Measurements from ENCODE around the gene OGFOD3.
A peak's percentile ranks its signal among the peaks of the same experiment; 100 is the strongest.

The OGFOD3 gene

GRCh38 chr17:82388922-82389283 lies 29.5 kb downstream of the OGFOD3 start:
- TF ChIP-seq CTCF (IDR thresholded peaks at IDR 0.05): no peak

- peak; percentile 24 for TF ChIP-seq CTCF (IDR thresholded peaks at IDR 0.05)
Measured at GRCh38 chr17:82388223-82388921, 30.0 kb downstream of the OGFOD3 start.

GRCh38 chr17:82387705-82388106 lies 30.7 kb downstream of the OGFOD3 start:
- no peak for TF ChIP-seq CTCF (IDR thresholded peaks at IDR 0.05)

GRCh38 chr17:82386881-82387704 lies 31.3 kb downstream of the OGFOD3 start:
- TF ChIP-seq CTCF (IDR thresholded peaks at IDR 0.05): no peak

- TF ChIP-seq CTCF (IDR thresholded peaks at IDR 0.05): no peak
Measured at GRCh38 chr17:82386255-82386831, 32.0 kb downstream of the OGFOD3 start.

GRCh38 chr17:82385559-82386254 lies 32.7 kb downstream of the OGFOD3 start:
- TF ChIP-seq CTCF (IDR thresholded peaks at IDR 0.05): no peak

GRCh38 chr17:82384730-82385481 lies 33.5 kb downstream of the OGFOD3 start:
- peak; percentile 59 for TF ChIP-seq CTCF (IDR thresholded peaks at IDR 0.05)
